ENCODE results near the gene RHBDD1. TPM values are rescaled to one million over a fixed set of nuclear protein-coding genes. Genes with fewer than 3 reads are reported as not detected.

The RHBDD1 gene
- polyA plus RNA-seq, 1 donor from 2014 or later: 5.4 TPM

DNA sequence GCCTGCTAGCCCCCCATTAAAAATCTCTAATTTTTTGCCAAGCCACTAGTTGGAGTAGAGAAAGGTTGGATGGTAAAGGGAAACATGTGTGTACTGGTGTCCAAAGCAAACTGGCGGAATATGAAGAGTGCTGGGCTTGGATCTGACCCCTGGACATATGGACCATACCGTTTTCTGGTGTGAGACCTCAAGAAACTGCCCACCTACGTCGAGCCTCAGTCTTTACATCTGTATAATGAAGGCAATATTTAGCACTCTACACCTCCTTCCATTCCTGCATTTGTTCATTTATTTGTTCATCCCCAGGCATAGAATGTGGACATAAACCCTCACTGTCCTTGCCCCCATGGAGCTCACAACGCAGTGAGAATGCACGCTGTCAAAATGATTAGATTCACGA lies 142.4 kb downstream of the RHBDD1 start:
- Histone ChIP-seq H3K9ac (ENCODE audit: low read length) (no peak overlapping the region), H3K27me3 (ENCODE audit: insufficient read depth, low read depth, low read length) (no peaks in the 10 kb centered on the region)

DNA sequence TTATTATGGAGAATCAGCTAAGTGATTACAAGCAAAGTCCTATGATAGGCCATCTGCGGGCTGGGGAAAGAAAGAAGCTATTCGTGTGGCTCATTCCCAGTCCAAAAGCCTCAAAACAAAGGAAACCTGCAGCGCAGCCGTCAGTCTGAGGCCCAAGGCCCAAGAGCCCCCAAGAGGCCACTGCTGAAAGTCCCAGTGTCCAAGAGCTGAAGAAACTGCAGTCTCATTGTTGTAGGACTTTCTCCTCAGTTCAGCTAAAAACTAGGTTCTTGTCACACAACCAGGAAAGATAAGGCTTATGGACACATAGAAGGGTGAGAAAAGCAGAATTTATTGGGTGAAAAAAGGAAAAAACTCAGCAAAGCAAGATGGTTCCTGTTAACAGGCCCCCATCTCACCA lies 143.2 kb downstream of the RHBDD1 start:
- Histone ChIP-seq H3K27ac (ENCODE audit: low read length) (no peak overlapping the region), H3K9me2 (ENCODE audit: insufficient read depth, low read length) (no peaks in the 10 kb centered on the region), H2AFZ (ENCODE audit: low read depth, low read length) (no peak overlapping the region), H3K4me3 (ENCODE audit: low read length) (no peak overlapping the region), H3K9me3 (ENCODE audit: low read length) (no peaks in the 10 kb centered on the region), H3F3A (ENCODE audit: insufficient read depth, low read length, poor library complexity, severe bottlenecking) (no peaks in the 10 kb centered on the region), H3K27me3 (ENCODE audit: insufficient read depth, low read depth, low read length) (no peaks in the 10 kb centered on the region), H3K79me2 (replicated peaks; ENCODE audit: insufficient read depth, low read length) (no peaks in the 10 kb centered on the region), H3K9ac (ENCODE audit: low read length) (no peak overlapping the region), H4K20me1 (ENCODE audit: insufficient read depth) (no peaks in the 10 kb centered on the region), H3K36me3 (ENCODE audit: insufficient read depth, low read length) (peaks cover 5% of the 10 kb centered on the region), H3K4me2 (ENCODE audit: low read length) (no peak overlapping the region)
- no peak for TF ChIP-seq SMC3 (conservative IDR thresholded peaks at IDR 0.05; ENCODE audit: poor library complexity)
- no peak for TF ChIP-seq RAD21 (conservative IDR thresholded peaks at IDR 0.05)
- no peak for TF ChIP-seq MXI1 (conservative IDR thresholded peaks at IDR 0.05; ENCODE audit: poor library complexity, severe bottlenecking)
- no peak for TF ChIP-seq EZH2 (IDR thresholded peaks at IDR 0.05; ENCODE audit: borderline replicate concordance, insufficient read depth, low read length, poor library complexity, severe bottlenecking)
- TF ChIP-seq, protein P1, sequence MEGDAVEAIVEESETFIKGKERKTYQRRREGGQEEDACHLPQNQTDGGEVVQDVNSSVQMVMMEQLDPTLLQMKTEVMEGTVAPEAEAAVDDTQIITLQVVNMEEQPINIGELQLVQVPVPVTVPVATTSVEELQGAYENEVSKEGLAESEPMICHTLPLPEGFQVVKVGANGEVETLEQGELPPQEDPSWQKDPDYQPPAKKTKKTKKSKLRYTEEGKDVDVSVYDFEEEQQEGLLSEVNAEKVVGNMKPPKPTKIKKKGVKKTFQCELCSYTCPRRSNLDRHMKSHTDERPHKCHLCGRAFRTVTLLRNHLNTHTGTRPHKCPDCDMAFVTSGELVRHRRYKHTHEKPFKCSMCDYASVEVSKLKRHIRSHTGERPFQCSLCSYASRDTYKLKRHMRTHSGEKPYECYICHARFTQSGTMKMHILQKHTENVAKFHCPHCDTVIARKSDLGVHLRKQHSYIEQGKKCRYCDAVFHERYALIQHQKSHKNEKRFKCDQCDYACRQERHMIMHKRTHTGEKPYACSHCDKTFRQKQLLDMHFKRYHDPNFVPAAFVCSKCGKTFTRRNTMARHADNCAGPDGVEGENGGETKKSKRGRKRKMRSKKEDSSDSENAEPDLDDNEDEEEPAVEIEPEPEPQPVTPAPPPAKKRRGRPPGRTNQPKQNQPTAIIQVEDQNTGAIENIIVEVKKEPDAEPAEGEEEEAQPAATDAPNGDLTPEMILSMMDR (IDR thresholded peaks at IDR 0.05; ENCODE audit: poor library complexity, severe bottlenecking): no peak
- TF ChIP-seq, protein P2, sequence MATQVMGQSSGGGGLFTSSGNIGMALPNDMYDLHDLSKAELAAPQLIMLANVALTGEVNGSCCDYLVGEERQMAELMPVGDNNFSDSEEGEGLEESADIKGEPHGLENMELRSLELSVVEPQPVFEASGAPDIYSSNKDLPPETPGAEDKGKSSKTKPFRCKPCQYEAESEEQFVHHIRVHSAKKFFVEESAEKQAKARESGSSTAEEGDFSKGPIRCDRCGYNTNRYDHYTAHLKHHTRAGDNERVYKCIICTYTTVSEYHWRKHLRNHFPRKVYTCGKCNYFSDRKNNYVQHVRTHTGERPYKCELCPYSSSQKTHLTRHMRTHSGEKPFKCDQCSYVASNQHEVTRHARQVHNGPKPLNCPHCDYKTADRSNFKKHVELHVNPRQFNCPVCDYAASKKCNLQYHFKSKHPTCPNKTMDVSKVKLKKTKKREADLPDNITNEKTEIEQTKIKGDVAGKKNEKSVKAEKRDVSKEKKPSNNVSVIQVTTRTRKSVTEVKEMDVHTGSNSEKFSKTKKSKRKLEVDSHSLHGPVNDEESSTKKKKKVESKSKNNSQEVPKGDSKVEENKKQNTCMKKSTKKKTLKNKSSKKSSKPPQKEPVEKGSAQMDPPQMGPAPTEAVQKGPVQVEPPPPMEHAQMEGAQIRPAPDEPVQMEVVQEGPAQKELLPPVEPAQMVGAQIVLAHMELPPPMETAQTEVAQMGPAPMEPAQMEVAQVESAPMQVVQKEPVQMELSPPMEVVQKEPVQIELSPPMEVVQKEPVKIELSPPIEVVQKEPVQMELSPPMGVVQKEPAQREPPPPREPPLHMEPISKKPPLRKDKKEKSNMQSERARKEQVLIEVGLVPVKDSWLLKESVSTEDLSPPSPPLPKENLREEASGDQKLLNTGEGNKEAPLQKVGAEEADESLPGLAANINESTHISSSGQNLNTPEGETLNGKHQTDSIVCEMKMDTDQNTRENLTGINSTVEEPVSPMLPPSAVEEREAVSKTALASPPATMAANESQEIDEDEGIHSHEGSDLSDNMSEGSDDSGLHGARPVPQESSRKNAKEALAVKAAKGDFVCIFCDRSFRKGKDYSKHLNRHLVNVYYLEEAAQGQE (IDR thresholded peaks at IDR 0.05; ENCODE audit: borderline replicate concordance): no peak
- TF ChIP-seq TAF1 (IDR thresholded peaks at IDR 0.05; ENCODE audit: low read depth): no peak
- TF ChIP-seq POLR2AphosphoS5 (IDR thresholded peaks at IDR 0.05): no peak

More for the DNA sequence above, 142.4 kb downstream of the RHBDD1 start:
- Histone ChIP-seq H3K79me2 (replicated peaks; ENCODE audit: insufficient read depth, low read length) (no peaks in the 10 kb centered on the region), H3K36me3 (ENCODE audit: insufficient read depth, low read length) (peaks cover 5% of the 10 kb centered on the region), H3K4me3 (ENCODE audit: low read length) (no peak overlapping the region), H3K9me2 (ENCODE audit: insufficient read depth, low read length) (no peaks in the 10 kb centered on the region), H3F3A (ENCODE audit: insufficient read depth, low read length, poor library complexity, severe bottlenecking) (no peaks in the 10 kb centered on the region), H3K4me2 (ENCODE audit: low read length) (no peak overlapping the region), H3K9me3 (ENCODE audit: low read length) (no peaks in the 10 kb centered on the region), H2AFZ (ENCODE audit: low read depth, low read length) (no peak overlapping the region), H4K20me1 (ENCODE audit: insufficient read depth) (no peaks in the 10 kb centered on the region), H3K27ac (ENCODE audit: low read length) (no peak overlapping the region)
- TF ChIP-seq RAD21 (conservative IDR thresholded peaks at IDR 0.05) (no peak), EZH2 (IDR thresholded peaks at IDR 0.05; ENCODE audit: borderline replicate concordance, insufficient read depth, low read length, poor library complexity, severe bottlenecking) (no peak), POLR2AphosphoS5 (IDR thresholded peaks at IDR 0.05) (no peak)
- TF ChIP-seq, protein P2 (IDR thresholded peaks at IDR 0.05; ENCODE audit: borderline replicate concordance): no peak
